Loucy (cell line): ENCODE measurements around the gene INSL6.

Experiments used
- CTCF ChIP-seq: fragments of 200-600 bp; sonication (generic); conservative IDR thresholded peaks from 2 replicates; pipeline ENCODE4 v1.5.1; 2014; ENCODE audit warnings: mild to moderate bottlenecking, antibody characterized with exemption, low read length
- EZH2phosphoT487 ChIP-seq: fragments of 200-600 bp; IDR thresholded peaks from 2 replicates; pipeline ENCODE4 v1.6.1; 2018; ENCODE audit warnings: antibody characterized with exemption, mild to moderate bottlenecking, moderate library complexity, borderline replicate concordance

- TF ChIP-seq CTCF (peak; percentile 88), EZH2phosphoT487 (no peak)
These were observed 1.2 kb upstream of the INSL6 start for GRCh38 chr9:5186416-5187169.
